ENCODE measurements around the gene OPA3.

- no peak for TF ChIP-seq CTCF (IDR thresholded peaks at IDR 0.05 in 2 of 3, conservative IDR thresholded peaks at IDR 0.05 in 1 of 3; ENCODE audit: borderline replicate concordance in 1 of 3, insufficient read depth in 1 of 3, low read depth in 2 of 3, low read length in 2 of 3)
- no peak for TF ChIP-seq YY1 (IDR thresholded peaks at IDR 0.05; ENCODE audit: extremely low read depth, insufficient replicate concordance, low read depth, low read length)
- TF ChIP-seq EZH2phosphoT487 (IDR thresholded peaks at IDR 0.05; ENCODE audit: borderline replicate concordance), result no peak
- no peak for TF ChIP-seq POLR2AphosphoS5 (IDR thresholded peaks at IDR 0.05; ENCODE audit: low read depth, low read length)
- TF ChIP-seq ELF1 (IDR thresholded peaks at IDR 0.05; ENCODE audit: borderline replicate concordance, low read depth), result no peak
- TF ChIP-seq POLR2A (IDR thresholded peaks at IDR 0.05; ENCODE audit: borderline replicate concordance, extremely low read depth, insufficient read depth, insufficient read length), result no peak
- no peak for TF ChIP-seq MAX (IDR thresholded peaks at IDR 0.05)
- TF ChIP-seq REST (IDR thresholded peaks at IDR 0.05; ENCODE audit: low read depth), result no peak
These were observed 36.8 kb upstream of the OPA3 start for GRCh38 chr19:45621389-45621788.
